Glutamatergic neuron (in vitro differentiated cells): ENCODE results near the gene FBXL7. TPM values are rescaled to one million over a fixed set of nuclear protein-coding genes. Genes with fewer than 3 reads are reported as not detected.

Source experiments
- DNase-seq: peaks from one replicate; pipeline ENCODE4 v3.0.0; 2022
- H3K27ac Mint-ChIP-seq: one replicate; pipeline ENCODE4 v1.8.0; 2020; ENCODE audit warnings: mild to moderate bottlenecking, mixed read lengths, inconsistent platforms; ENCODE audit not compliant: unreplicated experiment
- H3K27me3 Mint-ChIP-seq: one replicate; pipeline ENCODE4 v1.8.0; 2020; ENCODE audit warnings: mild to moderate bottlenecking, moderate library complexity, mixed read lengths, inconsistent platforms; ENCODE audit not compliant: unreplicated experiment
- H3K36me3 Mint-ChIP-seq: one replicate; pipeline ENCODE4 v1.8.0; 2020; ENCODE audit warnings: mild to moderate bottlenecking, mixed read lengths, inconsistent platforms; ENCODE audit not compliant: unreplicated experiment
- H3K4me1 Mint-ChIP-seq: one replicate; pipeline ENCODE4 v1.8.0; 2020; ENCODE audit warnings: mild to moderate bottlenecking, low read depth, mixed read lengths, inconsistent platforms; ENCODE audit not compliant: unreplicated experiment
- H3K4me3 Mint-ChIP-seq: one replicate; pipeline ENCODE4 v1.8.0; 2020; ENCODE audit warnings: mild to moderate bottlenecking, mixed read lengths, inconsistent platforms; ENCODE audit not compliant: unreplicated experiment
- H3K9me3 Mint-ChIP-seq: one replicate; pipeline ENCODE4 v1.8.0; 2020; ENCODE audit warnings: mild to moderate bottlenecking, moderate library complexity, mixed read lengths, inconsistent platforms; ENCODE audit not compliant: unreplicated experiment
- CTCF ChIP-seq: fragments of 200-600 bp; sonication (generic); IDR thresholded peaks from one replicate; pipeline ENCODE4 v1.5.0; 2021; ENCODE audit not compliant: partially characterized antibody, unreplicated experiment
- total RNA-seq: library from RNA; stranded (reverse); fragmentation: NEBNext Ultra II Directional; extraction: Animal tissue kit (Norgen Biotek cat#: 25700); gene quantifications from one replicate; pipeline ENCODE4 v1.2.1, GENCODE V29; 2021; ENCODE audit not compliant: unreplicated experiment

The FBXL7 gene
- total RNA-seq, 1 donor from 2014 or later: 25.3 TPM

- DNase-seq: no peak
- H3K4me3 Mint-ChIP-seq: no peak overlapping the region
- peaks cover 19% of the 10 kb centered on the region for H3K36me3 Mint-ChIP-seq
- H3K27me3 Mint-ChIP-seq: no peaks in the 10 kb centered on the region
- no peak overlapping the region for H3K27ac Mint-ChIP-seq
- H3K4me1 Mint-ChIP-seq: peaks cover 46% of the 10 kb centered on the region
- peaks cover 2% of the 10 kb centered on the region for H3K9me3 Mint-ChIP-seq
- no peak for TF ChIP-seq CTCF
Measured at GRCh38 chr5:15579193-15579990, 79.4 kb downstream of the FBXL7 start.

GRCh38 chr5:15584528-15584927 lies 84.5 kb downstream of the FBXL7 start:
- no peak for TF ChIP-seq CTCF
- Mint-ChIP-seq H3K27ac (no peak overlapping the region), H3K4me1 (peaks cover 6% of the 10 kb centered on the region), H3K27me3 (peaks cover 3% of the 10 kb centered on the region), H3K4me3 (no peak overlapping the region), H3K36me3 (peaks cover 26% of the 10 kb centered on the region), H3K9me3 (peaks cover 5% of the 10 kb centered on the region)
- no peak for DNase-seq

- Mint-ChIP-seq H3K9me3 (peaks cover 5% of the 10 kb centered on the region), H3K4me3 (no peak overlapping the region), H3K4me1 (peaks cover 8% of the 10 kb centered on the region), H3K27ac (no peak overlapping the region), H3K27me3 (peaks cover 3% of the 10 kb centered on the region), H3K36me3 (peaks cover 26% of the 10 kb centered on the region)
- TF ChIP-seq CTCF: no peak
- DNase-seq: no peak
Measured at GRCh38 chr5:15585128-15585527, 85.1 kb downstream of the FBXL7 start.

- DNase-seq: no peak
- H3K4me3 Mint-ChIP-seq: no peak overlapping the region
- peaks cover 5% of the 10 kb centered on the region for H3K9me3 Mint-ChIP-seq
- H3K4me1 Mint-ChIP-seq: peaks cover 13% of the 10 kb centered on the region
- TF ChIP-seq CTCF: no peak
- H3K27ac Mint-ChIP-seq: no peak overlapping the region
- H3K36me3 Mint-ChIP-seq: peaks cover 26% of the 10 kb centered on the region
- H3K27me3 Mint-ChIP-seq: peaks cover 3% of the 10 kb centered on the region
Measured at GRCh38 chr5:15585841-15586591, 86.0 kb downstream of the FBXL7 start.

GRCh38 chr5:15587916-15588315 lies 87.9 kb downstream of the FBXL7 start:
- peaks cover 20% of the 10 kb centered on the region for H3K36me3 Mint-ChIP-seq
- H3K27me3 Mint-ChIP-seq: peaks cover 6% of the 10 kb centered on the region
- no peak for TF ChIP-seq CTCF
- no peak for DNase-seq
- H3K4me3 Mint-ChIP-seq: no peak overlapping the region
- peaks cover 10% of the 10 kb centered on the region for H3K4me1 Mint-ChIP-seq
- H3K27ac Mint-ChIP-seq: no peak overlapping the region
- peaks cover 5% of the 10 kb centered on the region for H3K9me3 Mint-ChIP-seq
